Placental epithelial cell (primary cell): ENCODE data around the gene GOLGA8M. TPM values are rescaled to one million over a fixed set of nuclear protein-coding genes. Genes with fewer than 3 reads are reported as not detected.

Experiments used
- small RNA-seq: library from RNA; depleted of rRNA; stranded (forward); fragments of <200 nt; gene quantifications from one replicate; pipeline ENCODE3, GENCODE V24; 2012
- total RNA-seq: library from RNA; depleted of rRNA; stranded (reverse); fragments of >200 nt; gene quantifications from 2 replicates; pipeline ENCODE4 v1.2.3, GENCODE V29; 2012

The GOLGA8M gene, protein sequence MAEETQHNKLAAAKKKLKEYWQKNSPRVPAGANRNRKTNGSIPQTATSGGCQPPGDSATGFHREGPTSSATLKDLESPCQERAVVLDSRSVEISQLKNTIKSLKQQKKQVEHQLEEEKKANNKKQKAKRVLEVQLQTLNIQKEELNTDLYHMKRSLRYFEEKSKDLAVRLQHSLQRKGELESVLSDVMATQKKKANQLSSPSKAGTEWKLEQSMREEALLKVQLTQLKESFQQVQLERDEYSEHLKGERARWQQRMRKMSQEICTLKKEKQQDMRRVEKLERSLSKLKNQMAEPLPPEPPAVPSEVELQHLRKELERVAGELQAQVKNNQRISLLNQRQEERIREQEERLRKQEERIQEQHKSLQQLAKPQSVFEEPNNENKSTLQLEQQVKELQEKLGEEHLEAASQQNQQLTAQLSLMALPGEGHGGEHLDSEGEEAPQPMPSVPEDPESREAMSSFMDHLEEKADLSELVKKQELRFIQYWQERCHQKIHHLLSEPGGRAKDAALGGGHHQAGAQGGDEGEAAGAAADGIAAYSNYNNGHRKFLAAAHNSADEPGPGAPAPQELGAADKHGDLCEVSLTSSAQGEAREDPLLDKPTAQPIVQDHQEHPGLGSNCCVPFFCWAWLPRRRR
- 1.3 TPM in 1 of 2 replicates, not detected in the other for total RNA-seq

DNA sequence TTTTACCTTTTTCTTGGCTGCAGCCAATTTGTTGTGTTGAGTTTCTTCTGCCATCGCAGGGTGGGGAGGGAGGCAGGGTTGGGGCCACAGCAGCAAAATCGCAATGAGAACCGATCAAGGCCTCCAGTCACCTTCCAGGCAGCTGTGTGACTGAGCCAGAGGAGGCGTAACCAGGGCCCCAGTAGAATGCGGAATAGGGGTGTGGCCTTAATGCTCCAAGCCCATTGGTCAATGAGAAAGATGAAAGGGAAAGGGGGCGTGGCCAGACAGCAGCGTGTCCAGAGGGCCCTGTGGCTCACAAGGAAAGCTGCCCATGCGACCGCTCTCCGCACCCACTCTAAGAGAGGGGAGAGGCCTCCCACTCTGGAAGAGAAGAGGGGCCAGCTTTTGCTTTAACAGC, at the start of gene GOLGA8M:
GOLGA8M (minus strand) TSS at position 152 of the 400 bp plus-strand sequence; CDS start at position 54, 98 bp downstream.

Small RNA genes lying within 50 kb of the gene (small RNA-seq; reads per million reads assigned to genes)
- gene RN7SL719P, result not detected

Other genes starting within 250 kb of the GOLGA8M start
- gene GOLGA8G, start 179.4 kb downstream of the GOLGA8M start, total RNA-seq, result under 0.01 TPM in 1 of 2 replicates, not detected in the other
- gene GOLGA6L25, start 158.9 kb downstream of the GOLGA8M start, total RNA-seq, result not detected in 2 replicates
- not detected in 2 replicates for gene GOLGA6L7, start 136.2 kb upstream of the GOLGA8M start, total RNA-seq
- gene APBA2, start 173.6 kb upstream of the GOLGA8M start, total RNA-seq, result 0.22 and 0.39 TPM in 2 replicates